Esophagus squamous epithelium (tissue), 4 donors: ENCODE results near the gene EFS.

Experiments used
- POLR2A ChIP-seq, 4 donors: fragments of 450-650 bp; IDR thresholded peaks; one replicate each; pipeline ENCODE4 v1.6.1; 2017; ENCODE audit warnings: antibody characterized with exemption in 4 of 4, mild to moderate bottlenecking in 4 of 4, moderate library complexity in 3 of 4
- TF ChIP-seq, protein P1 (sequence below), 6 experiments: fragments of 450-650 bp in 4 of 6; fragments of 200-600 bp in 2 of 6; sonication (generic) in 2 of 6; IDR thresholded peaks; one replicate each; pipeline ENCODE4 v1.5.1; 2016 to 2019; ENCODE audit warnings: antibody characterized with exemption in 6 of 6, mild to moderate bottlenecking in 4 of 6, moderate library complexity in 4 of 6

DNA sequence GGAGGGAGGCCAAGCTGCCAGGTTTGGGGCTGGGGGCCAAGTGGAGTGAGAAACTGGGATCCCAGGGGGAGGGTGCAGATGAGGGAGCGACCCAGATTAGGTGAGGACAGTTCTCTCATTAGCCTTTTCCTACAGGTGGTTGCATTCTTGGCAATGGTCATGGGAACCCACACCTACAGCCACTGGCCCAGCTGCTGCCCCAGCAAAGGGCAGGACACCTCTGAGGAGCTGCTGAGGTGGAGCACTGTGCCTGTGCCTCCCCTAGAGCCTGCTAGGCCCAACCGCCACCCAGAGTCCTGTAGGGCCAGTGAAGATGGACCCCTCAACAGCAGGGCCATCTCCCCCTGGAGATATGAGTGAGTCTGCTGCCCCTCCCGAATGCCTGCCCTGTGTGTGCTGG is 8.1 kb upstream of the EFS start:
- TF ChIP-seq, protein P1, sequence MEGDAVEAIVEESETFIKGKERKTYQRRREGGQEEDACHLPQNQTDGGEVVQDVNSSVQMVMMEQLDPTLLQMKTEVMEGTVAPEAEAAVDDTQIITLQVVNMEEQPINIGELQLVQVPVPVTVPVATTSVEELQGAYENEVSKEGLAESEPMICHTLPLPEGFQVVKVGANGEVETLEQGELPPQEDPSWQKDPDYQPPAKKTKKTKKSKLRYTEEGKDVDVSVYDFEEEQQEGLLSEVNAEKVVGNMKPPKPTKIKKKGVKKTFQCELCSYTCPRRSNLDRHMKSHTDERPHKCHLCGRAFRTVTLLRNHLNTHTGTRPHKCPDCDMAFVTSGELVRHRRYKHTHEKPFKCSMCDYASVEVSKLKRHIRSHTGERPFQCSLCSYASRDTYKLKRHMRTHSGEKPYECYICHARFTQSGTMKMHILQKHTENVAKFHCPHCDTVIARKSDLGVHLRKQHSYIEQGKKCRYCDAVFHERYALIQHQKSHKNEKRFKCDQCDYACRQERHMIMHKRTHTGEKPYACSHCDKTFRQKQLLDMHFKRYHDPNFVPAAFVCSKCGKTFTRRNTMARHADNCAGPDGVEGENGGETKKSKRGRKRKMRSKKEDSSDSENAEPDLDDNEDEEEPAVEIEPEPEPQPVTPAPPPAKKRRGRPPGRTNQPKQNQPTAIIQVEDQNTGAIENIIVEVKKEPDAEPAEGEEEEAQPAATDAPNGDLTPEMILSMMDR (IDR thresholded peaks at IDR 0.05): no peak
- no peak for TF ChIP-seq POLR2A (IDR thresholded peaks at IDR 0.05)
